UCSD-AML1 (cell line): ENCODE data around the gene ELOVL4.

Source experiments
- DNase-seq: peaks from one replicate; lab custom pipeline; 2025; ENCODE audit not compliant: unreplicated experiment; lab: John Stamatoyannopoulos, UW

ELOVL4 gene

DNA sequence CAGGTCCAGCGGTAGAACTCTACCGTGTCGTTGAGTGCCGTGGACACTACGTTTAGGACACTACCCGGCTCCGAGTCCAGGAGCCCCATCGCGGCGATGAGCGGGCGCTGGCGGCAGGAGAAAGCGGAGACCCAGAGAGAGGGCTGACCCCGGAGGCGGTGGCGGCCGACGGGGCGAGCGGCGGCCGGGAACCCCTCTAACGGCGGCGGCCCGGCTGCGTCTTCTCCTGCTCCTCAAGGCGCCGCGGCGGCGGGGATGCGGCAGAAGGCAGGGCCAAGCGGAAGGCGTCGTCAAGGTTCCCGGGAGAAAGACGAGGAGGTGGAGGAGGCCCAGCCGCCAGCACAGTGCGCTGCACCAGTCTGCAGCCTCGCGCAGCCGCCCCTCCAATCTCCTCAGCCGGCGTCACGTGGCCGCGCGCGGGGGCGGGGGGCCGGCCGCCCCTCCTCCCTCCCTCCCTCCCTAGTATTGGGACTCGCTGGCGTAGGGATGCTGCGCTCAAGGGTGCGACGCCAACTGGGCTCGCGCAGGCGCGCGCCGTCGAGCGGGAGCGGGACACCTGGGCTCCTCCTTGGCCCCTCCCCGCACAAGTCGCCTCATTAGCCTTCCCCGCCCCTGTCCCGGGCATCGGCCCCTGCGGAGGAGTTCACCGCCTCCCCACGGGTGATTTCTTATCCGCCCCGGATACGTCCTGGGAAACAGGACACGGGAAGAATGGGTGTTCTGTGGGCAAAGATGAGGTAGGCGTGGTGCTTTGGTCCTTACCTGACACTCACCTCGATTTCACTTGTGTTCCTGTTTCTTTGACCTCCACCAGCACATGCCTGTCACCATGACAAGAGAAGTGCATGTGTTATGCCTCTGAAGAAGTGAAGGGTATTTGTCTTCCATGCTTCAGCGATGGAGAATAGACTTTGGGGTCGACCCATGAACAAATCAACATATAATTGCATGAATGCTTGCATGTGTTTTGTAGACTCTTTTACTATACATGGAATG is at the start of gene ELOVL4:
ELOVL4 (minus strand) TSS at position 363 of the 996 bp plus-strand sequence; CDS start at position 89, 274 bp downstream.
- DNase-seq, result no peak

DNA sequence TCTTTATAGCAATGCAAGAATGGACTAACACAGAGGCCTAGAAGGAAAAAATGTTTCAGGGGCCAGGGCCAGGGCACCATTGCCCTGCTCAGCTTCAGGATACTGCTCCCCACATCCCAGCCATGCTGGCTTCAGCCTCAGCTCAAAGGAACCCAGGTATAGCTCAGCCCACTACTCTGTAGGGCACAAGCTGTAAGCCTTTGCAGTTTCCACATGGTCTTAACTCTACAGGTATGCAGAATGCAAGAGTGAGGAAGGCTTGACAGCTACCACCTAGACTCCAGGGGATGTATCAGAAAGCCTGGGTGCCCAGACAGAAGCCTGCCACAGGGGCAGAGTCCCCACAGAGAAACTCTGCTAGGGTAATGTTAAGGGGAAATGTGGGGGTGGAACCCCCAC is 46.6 kb upstream of the ELOVL4 start:
- no peak for DNase-seq

DNA sequence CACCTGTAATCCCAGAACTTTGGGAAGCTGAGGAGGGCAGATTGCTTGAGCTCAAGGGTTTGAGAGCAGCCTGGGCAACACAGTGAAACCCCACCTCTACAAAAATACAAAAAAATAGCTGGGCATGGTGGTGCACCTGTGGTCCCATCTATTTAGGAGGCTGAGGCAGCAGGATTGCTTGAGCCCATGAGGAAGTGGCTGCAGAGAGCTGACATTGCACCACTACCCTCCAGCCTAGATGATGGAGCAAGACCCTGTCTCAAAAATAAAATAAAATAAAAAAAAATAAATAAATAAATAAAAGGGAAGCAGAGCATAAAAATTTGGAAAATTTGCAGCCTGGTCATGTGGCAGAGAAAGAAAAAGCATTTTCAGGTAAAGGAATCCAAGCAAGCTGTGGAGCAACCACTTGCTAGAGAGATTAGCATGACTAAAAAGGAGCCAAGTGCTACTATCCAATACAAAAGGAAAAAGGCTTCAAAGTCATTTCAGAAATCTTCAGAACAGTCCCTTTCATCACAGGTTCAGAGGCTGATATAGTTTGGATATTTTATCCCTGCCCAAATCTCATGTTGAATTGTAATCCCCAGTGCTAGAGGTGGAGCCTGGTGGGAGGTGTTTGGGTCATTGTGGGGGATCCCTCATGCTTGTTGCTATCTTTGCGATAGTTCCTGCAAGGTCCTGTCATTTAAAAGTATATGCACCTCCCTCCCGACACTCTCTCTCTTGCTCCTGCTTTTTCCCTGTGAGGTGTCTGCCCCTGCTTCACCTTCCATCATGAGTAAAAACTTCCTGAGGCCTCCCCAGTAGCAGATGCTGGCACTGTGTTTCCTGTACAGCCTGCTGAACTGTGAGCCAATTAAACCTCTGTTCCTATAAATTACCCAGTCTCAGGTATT is 45.9 kb upstream of the ELOVL4 start:
- DNase-seq, result no peak

DNA sequence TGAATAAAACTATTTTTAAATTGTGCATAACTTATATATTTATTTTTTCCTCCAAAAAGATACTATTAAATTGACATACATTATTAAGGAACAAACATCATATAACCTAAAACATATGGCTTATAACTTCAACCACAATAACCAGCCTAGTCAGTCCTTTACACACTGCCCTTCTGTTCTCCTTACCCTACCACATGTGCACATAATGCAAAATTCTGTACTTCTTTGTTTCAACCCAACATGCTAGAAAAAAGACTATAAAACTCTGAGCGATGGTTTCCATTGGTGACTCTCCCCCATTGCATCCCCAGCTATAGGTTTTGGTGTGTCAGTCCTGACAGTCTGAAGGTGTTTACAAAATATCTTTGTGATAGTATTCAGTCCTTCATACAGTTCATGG is 42.3 kb upstream of the ELOVL4 start:
- DNase-seq, result no peak

DNA sequence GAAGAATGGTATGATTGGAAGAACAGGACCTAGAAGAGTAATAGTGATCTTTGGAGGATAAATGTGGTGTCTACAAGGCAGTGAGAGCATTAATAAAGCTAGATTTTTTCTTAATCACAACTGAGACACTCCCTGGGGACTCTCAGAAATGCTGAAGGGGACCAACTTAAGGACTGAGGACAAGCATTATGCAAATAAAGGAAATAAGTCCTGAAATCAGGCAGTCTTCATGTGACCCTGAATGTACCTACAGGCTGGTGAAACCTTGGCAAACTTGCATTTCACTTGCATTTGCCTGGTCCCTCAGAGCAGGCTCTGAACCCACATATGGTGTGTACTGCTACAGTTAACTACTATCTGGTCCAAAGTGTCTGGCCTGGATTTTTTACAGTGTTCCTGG is 37.8 kb upstream of the ELOVL4 start:
- no peak for DNase-seq

DNA sequence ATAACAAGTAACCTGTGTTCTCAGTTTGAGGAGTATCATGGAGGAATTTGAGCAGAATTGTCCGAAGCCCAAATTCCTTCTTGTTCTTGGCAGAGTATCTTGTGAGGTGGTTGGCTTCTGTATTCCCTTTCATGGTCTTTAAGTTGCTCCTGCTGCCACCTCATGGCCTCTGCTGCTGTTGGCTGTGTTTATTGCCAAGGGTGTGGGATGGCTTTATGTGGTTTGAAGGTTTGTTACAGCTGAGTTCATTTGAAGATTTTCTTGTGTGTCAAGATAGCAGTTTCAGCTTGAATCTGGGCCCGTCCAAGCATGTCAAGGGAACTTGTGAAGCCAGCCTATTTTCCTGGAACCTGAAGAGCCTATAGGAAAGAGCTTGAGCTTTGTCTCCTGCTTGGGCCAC is 36.9 kb upstream of the ELOVL4 start:
- no peak for DNase-seq

DNA sequence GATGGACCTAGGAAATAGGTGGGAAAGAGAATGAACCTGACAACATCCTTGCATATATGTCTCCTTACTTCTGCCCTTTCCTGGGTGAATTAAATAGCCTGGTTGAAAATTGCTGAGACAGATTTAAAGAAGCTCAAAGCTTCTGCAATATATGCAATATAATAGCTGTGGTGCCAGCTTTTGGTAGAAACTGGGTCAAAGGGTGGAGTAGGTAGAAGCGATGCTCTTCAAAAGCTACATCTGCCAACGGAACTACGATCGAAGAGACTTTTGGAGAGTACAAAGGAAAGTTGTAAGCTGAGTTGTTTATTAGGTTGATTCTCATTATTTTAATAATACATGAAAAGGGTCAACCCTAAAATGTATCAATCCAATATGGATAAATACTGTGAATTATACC is 34.3 kb upstream of the ELOVL4 start:
- no peak for DNase-seq

DNA sequence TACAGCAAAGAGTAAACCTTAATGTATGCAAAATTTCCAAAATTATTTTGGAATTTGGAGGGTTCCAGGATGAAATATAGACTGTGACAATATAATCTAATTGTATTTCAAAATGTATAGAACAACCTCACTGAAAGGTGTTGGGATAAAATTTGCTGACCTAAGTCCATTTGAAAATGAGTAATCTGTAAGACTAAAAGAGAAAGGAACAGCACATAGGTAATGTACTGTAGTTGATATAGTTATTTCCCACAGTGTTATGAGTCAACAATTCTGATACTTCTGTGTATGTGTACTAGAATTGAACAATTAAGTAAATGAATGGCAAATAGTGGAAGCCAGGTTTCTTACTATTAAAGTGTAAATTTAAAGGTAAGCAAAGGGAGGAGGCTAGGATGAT is 23.8 kb upstream of the ELOVL4 start:
- no peak for DNase-seq

DNA sequence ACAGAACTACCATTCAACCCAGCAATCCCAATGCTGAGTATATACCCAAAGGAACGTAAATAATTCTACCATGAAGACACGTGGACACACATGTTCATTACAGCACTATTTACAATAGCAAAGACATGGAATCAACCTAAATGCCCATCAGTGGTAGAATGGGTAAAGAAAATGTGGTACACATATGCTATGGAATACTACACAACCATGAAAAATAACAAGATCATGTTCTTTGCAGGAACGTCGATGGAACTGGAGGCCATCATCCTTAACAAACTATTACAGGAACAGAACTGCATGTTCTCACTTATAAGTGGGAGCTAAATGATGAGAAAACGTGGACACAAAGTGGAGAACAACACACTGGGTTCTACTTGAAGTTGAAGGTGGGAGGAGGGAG is 22.4 kb upstream of the ELOVL4 start:
- no peak for DNase-seq

DNA sequence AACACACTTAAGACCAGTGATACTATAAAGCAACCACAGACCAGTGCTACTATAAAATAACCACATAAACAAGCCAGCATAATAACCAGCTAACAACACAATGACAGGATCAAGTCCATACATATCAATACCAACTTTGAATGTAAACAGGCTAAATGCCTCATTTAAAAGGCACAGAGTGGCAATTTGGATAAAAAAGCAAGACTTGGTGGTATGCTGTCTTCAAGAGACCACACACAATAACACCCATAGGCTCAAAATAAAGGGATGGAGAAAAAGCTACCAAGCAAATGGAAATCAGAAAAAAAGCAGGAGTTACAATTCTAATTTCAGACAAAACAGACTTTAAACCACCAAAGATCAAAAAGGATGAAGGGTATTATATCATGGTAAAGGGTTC is 19.8 kb upstream of the ELOVL4 start:
- DNase-seq, result no peak

DNA sequence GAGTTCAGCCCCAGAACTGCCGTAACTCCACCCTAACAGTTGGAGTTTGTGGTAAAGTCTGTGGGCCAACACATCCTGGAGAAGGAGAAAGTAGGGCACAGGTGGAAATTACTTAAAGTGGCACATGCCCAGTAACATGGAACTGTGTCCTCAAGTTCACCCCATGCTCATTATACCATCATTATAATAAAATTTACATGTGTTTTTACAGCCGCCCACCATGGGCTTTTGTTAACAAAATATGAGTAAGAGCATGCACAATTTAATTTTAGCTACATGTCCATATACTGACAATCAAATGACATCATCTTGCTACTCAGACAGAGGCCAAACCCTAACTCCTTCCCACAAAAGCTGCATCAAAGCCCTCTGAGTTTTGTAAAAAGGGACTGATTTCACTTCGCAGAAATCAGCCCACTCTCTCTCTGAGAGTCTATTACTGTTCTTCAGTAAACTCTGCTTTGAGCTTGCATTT is 17.3 kb upstream of the ELOVL4 start:
- DNase-seq, result no peak

DNA sequence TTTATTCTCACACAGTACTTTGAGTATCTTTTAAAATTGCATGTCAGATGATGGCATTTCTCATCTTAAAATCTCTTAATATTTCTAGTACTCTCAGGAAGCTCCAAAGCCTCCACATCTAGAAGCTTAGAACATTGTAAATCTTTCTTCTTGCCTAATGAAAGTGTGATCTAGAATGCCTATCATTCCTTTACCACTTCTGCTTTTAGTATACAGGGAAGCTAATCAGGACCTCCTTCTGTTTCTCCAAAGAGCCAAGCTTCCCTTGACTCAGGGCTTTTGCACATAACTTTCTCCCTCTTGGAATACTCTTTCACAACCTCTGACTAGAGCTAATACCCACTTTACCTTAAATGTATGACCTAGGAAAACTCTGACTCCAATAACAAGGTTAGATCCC is 7.5 kb upstream of the ELOVL4 start:
- DNase-seq, result no peak

DNA sequence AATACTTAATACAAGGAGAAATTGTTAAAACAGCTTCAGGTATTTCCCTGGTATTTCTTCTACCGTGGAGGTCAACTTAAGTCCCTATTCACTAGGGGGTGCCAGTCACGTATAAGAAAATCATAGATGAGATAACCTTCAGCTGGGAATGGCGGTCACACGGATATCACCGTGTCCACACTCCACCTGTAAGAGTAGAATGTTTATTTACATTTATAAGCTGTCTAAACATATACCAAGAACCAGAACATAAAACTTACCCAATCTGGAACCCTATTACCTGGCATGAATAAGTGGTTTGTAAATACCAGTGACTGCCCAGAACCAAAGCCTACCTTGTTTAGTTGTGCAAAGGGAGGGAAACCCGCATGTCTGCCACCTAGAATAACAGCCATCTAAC is 1.9 kb upstream of the ELOVL4 start:
- peak; percentile 19 for DNase-seq

DNA sequence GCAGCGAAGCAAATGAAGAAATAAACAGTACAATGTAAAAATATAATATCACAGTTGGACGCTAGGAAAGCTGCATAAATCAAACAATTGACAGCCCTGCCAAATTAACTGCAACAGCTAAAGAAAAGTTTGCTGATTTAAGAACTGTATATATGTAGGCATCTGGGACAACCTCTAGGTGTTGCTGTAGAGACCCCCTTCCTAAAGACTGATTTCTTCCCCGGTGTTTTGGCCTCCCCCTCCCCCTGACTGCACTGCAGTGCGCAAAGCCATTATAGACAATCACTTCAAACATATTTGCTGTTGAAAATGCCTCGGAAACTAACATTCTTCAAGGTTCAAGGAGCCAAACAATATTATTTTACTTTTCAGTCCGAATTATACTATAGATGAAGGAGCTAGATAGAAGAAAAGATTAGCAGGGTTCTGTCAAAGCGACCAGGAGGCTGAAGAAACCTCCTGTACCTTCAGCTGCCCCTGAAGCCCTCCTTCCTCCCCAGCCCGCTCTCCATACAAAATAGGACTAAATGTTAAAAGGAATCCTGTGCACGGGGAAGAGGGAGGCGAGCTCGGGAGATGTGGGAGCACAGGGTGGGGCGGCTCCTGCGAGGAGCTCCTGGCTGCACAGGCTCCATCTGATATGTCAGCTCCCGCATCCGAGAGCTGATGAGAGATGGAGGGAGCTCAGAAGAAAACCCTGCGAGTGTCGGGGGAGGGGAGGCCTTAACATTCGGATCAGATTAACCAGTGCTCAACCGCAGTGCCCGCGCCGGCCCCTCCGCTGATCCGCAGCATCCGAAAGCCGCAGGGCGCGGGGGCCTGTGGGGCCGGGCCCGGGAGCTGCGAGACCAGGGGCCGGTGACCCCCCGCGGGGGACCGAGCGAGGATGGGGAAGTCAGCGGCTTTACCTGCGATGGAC is 822 bp downstream of the ELOVL4 start:
- DNase-seq, result no peak

DNA sequence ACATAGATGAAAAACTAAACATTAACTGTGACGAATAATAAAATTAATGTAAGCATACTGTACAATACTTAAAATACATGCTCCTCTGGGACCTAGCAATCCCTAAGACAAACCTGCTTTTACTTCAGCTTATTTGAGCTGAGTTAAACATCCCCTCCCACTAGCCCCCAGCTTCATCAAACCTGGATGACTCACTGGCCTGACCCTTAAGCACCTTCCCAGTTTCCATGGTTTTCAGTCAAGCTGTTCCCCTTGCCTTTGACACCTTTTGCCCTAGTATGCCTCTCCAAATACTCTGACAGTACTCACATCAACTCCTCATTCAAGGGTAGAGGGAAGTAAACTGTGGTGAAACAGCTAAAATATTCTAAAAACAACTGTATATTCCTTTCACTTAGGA is 4.2 kb downstream of the ELOVL4 start:
- DNase-seq, result no peak

DNA sequence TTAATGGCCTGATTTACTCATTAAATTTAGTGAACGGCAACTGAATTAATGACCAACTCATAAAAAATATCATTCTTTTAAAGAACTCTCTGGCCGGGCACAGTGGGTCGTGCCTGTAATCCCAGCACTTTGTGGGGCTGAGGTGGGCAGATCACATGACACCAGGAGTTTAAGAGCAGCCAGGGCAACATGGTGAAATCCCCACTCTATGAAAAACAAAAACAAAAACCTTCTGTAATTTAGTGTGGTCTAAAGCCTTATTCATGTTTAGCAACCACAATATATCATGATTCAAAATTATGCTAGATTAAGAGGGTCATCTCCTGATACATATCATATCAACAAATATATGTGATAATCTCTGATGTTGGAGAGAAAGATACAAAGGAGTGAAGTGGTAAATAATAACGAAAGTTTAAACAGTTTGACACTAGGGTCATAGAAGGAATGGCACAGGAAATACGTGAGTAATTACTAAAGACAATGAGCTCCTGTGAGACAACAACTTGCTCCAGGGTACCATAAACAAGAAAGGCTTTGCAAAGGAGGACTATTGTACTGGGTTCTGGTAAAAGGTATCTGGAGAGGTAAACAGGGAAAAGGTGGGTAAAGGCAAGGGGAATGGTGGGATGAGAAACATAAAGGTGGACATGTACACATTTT is 5.7 kb downstream of the ELOVL4 start:
- no peak for DNase-seq

DNA sequence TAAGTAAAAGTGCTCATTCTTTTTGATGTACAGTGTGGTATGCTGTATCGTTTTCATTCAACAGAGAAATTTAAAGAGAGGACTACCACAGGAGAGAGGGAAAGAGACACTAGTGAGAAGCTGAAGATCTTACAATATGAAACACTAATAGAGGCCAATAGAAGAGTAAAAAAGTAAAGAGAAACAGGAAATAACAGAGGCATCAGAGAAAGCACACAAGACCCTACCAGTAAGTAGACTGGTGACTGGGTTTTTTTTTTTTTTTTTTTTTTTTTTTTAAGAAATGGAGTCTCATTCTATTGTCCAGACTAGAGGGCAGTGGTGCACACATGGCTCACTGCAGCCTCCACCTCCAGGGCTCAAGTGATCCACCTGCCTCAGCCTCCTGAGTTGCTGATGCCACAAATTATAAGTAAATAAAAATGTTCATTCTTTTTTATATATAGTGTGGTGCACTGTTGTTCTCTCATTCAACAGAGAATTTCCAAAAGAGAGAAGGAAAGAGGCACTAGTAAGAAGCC is 18.8 kb downstream of the ELOVL4 start:
- DNase-seq, result no peak

DNA sequence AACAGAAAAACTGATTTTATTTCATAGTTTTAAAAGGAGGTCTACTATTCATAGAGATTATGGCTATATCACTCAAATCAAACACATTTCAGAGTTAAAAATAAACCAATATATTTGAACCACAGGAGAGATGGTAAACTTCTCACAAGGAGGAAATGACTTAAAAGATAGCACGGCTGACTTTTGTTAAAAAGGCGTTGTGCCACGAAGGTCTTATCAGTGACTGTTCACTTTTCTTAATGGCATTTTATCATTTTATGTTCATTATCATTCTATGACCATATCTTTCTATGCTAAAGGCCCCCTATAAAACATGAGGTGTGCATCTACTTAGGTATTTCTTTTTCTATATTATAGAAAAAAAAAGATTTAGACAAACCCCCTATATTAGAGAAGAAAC is 19.6 kb downstream of the ELOVL4 start:
- no peak for DNase-seq

DNA sequence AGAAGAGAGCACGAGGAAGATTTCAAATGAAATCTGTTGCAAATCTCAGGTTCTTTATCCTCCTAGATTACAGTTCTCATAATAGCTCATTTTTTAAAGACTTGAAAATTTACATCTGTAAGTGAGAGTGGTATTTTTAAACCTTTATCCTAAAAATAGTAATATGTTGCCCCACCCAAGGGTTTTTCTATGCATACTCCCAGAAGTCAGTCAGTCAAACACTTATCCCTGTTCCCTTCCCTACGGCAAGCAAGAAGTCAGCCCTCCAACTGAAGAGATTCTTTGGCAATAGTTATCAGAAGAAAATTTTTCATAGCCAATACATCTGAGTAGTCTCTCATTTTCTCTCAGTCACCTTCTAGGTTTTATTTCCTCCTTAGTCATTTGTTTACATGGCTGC is 24.1 kb downstream of the ELOVL4 start:
- DNase-seq, result no peak

DNA sequence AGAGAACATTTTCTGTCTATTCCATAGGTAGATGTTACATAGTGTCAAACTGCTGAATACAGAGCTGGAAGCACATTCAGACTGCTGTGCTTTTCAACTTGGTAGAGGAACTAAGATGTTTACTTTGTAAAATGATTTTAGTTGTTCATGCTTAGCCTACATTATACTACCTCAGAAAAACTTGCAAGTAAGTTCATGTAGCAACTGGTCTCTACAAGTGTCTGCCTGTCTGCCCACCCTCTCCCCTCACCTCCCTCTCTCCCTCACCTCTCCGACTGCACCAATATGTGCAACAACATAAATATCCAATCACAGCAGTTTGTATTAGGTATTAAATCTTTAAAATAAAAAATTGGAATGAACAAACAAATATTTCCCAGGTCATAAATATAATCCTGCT is 25.3 kb downstream of the ELOVL4 start:
- DNase-seq, result no peak
